ENCODE measurements around the gene CYP2C8.
"Not testable (repeated sequence)": the region's sequence is repeated elsewhere in the genome, so short reads cannot be mapped to it uniquely, and the experiment has no call there.

CYP2C8 gene

GRCh38 chr10:95069286-95069685, at the start of gene CYP2C8:
Gene CYP2C8 (minus strand): TSS chr10:95069497. CDS start chr10:95069402, 95 bp downstream.
- DNase-seq: no peak

- DNase-seq: no peak
These were observed 47.6 kb upstream of the CYP2C8 start for GRCh38 chr10:95116869-95117269.

GRCh38 chr10:95110823-95111222, 41.5 kb upstream of the CYP2C8 start:
- not testable (repeated sequence) for DNase-seq

GRCh38 chr10:95097805-95098204, 28.5 kb upstream of the CYP2C8 start:
- no peak for DNase-seq

GRCh38 chr10:95096143-95096542, 26.8 kb upstream of the CYP2C8 start:
- DNase-seq: no peak

GRCh38 chr10:95079626-95080025, 10.3 kb upstream of the CYP2C8 start:
- not testable (repeated sequence) for DNase-seq

- no peak for DNase-seq
These were observed 8.3 kb upstream of the CYP2C8 start for GRCh38 chr10:95077556-95077955.

GRCh38 chr10:95071107-95071660, 1.9 kb upstream of the CYP2C8 start:
- DNase-seq: no peak

GRCh38 chr10:95064125-95064524, 5.2 kb downstream of the CYP2C8 start:
- DNase-seq: not testable (repeated sequence)

GRCh38 chr10:95056744-95057363, 12.4 kb downstream of the CYP2C8 start:
- no peak for DNase-seq

- no peak for DNase-seq
These were observed 19.4 kb downstream of the CYP2C8 start for GRCh38 chr10:95049919-95050318.

GRCh38 chr10:95048206-95048605, 21.1 kb downstream of the CYP2C8 start:
- no peak for DNase-seq

GRCh38 chr10:95039281-95039680, 30.0 kb downstream of the CYP2C8 start:
- DNase-seq: no peak

- DNase-seq: peak; percentile 0
These were observed 33.7 kb downstream of the CYP2C8 start for GRCh38 chr10:95035332-95036295.

- DNase-seq: no peak
These were observed 34.9 kb downstream of the CYP2C8 start for GRCh38 chr10:95034401-95034800.

- DNase-seq: no peak
These were observed 37.6 kb downstream of the CYP2C8 start for GRCh38 chr10:95031656-95032055.

- DNase-seq: no peak
These were observed 42.8 kb downstream of the CYP2C8 start for GRCh38 chr10:95026461-95026860.

GRCh38 chr10:94997741-94998174, 71.5 kb downstream of the CYP2C8 start:
- no peak for DNase-seq

- DNase-seq: no peak
These were observed 76.5 kb downstream of the CYP2C8 start for GRCh38 chr10:94992811-94993210.

- no peak for DNase-seq
These were observed 77.9 kb downstream of the CYP2C8 start for GRCh38 chr10:94991243-94991888.

- no peak for DNase-seq
These were observed 80.1 kb downstream of the CYP2C8 start for GRCh38 chr10:94989192-94989591.
